MM.1S (cell line): ENCODE results near the gene TEX9.

ENCODE experiments used
- CTCF ChIP-seq: fragments of 300-600 bp; sonication (generic); IDR thresholded peaks from 2 replicates; pipeline ENCODE4 v1.5.1; 2016; ENCODE audit warnings: antibody characterized with exemption, low read length, mixed read lengths
- EZH2phosphoT487 ChIP-seq: fragments of 300-600 bp; sonication (generic); IDR thresholded peaks from 2 replicates; pipeline ENCODE4 v1.6.1; 2018; ENCODE audit warnings: antibody characterized with exemption, low read length

- TF ChIP-seq CTCF (no peak), EZH2phosphoT487 (no peak)
Measured at GRCh38 chr15:56440214-56440770, 75.1 kb downstream of the TEX9 start.
